ENCODE measurements around the gene PIGS. TPM values are rescaled to one million over a fixed set of nuclear protein-coding genes. Genes with fewer than 3 reads are reported as not detected.

PIGS gene
- total and polyA plus RNA-seq, 2 donors (not counting 1 experiment from before 2014, with no cell fraction given), result 53.7 to 68.4 TPM

GRCh38 chr17:28549236-28550132 lies 21.8 kb downstream of the PIGS start:
- no peak for TF ChIP-seq EZH2 (IDR thresholded peaks at IDR 0.05; ENCODE audit: low read length, missing control alignments)
- TF ChIP-seq, protein P1, sequence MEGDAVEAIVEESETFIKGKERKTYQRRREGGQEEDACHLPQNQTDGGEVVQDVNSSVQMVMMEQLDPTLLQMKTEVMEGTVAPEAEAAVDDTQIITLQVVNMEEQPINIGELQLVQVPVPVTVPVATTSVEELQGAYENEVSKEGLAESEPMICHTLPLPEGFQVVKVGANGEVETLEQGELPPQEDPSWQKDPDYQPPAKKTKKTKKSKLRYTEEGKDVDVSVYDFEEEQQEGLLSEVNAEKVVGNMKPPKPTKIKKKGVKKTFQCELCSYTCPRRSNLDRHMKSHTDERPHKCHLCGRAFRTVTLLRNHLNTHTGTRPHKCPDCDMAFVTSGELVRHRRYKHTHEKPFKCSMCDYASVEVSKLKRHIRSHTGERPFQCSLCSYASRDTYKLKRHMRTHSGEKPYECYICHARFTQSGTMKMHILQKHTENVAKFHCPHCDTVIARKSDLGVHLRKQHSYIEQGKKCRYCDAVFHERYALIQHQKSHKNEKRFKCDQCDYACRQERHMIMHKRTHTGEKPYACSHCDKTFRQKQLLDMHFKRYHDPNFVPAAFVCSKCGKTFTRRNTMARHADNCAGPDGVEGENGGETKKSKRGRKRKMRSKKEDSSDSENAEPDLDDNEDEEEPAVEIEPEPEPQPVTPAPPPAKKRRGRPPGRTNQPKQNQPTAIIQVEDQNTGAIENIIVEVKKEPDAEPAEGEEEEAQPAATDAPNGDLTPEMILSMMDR (conservative IDR thresholded peaks at IDR 0.05 in 1 of 2, IDR thresholded peaks at IDR 0.05 in 1 of 2; ENCODE audit: low read depth in 1 of 2, low read length in 2 of 2), result no peak
- no peak for DNase-seq (ENCODE audit: low read depth in 2 of 2)
- H3K9me3 ChIP-seq (ENCODE audit: control insufficient read depth, insufficient read depth, low read depth, low read length), result no peaks in the 10 kb centered on the region

GRCh38 chr17:28548417-28549130 lies 22.8 kb downstream of the PIGS start:
- H3K79me2 ChIP-seq (ENCODE audit: control insufficient read depth, insufficient read depth, low read length), result no peaks in the 10 kb centered on the region
- peaks cover 3% of the 10 kb centered on the region for H3K4me1 ChIP-seq (ENCODE audit: control insufficient read depth, extremely low read depth, insufficient read depth, low read length)
- no peaks in the 10 kb centered on the region for H3K9me3 ChIP-seq (ENCODE audit: control insufficient read depth, insufficient read depth, low read depth, low read length)
- H4K20me1 ChIP-seq (ENCODE audit: control insufficient read depth, extremely low read depth, insufficient read depth, low read length), result no peaks in the 10 kb centered on the region
- H3K9ac ChIP-seq (ENCODE audit: insufficient read depth, low read length), result no peak overlapping the region
- no peak for DNase-seq (ENCODE audit: low read depth in 2 of 2)
- no peaks in the 10 kb centered on the region for H3K27me3 ChIP-seq (ENCODE audit: control insufficient read depth, insufficient read depth, low read length)
- TF ChIP-seq, protein P1 (conservative IDR thresholded peaks at IDR 0.05 in 1 of 2, IDR thresholded peaks at IDR 0.05 in 1 of 2; ENCODE audit: low read depth in 1 of 2, low read length in 2 of 2), result no peak
- no peak overlapping the region for H2AFZ ChIP-seq (ENCODE audit: low read length)
- no peak overlapping the region for H3K4me2 ChIP-seq (ENCODE audit: extremely low read depth, insufficient read depth, low read length)
- peaks cover 4% of the 10 kb centered on the region for H3K36me3 ChIP-seq (ENCODE audit: control insufficient read depth, insufficient read depth, low read length)
- H3K4me3 ChIP-seq (replicated peaks in 1 of 4; ENCODE audit: control extremely low read depth in 1 of 4, insufficient read depth in 1 of 4, low read depth in 3 of 4, low read length in 4 of 4), result no peak overlapping the region
- no peak overlapping the region for H3K27ac ChIP-seq (ENCODE audit: insufficient read depth, low read length)

More at GRCh38 chr17:28549236-28550132, 21.8 kb downstream of the PIGS start:
- H3K4me3 ChIP-seq (replicated peaks in 1 of 4; ENCODE audit: control extremely low read depth in 1 of 4, insufficient read depth in 1 of 4, low read depth in 3 of 4, low read length in 4 of 4), result no peak overlapping the region
- H2AFZ ChIP-seq (ENCODE audit: low read length), result no peak overlapping the region
- H3K4me1 ChIP-seq (ENCODE audit: control insufficient read depth, extremely low read depth, insufficient read depth, low read length), result peaks cover 3% of the 10 kb centered on the region
- H3K36me3 ChIP-seq (ENCODE audit: control insufficient read depth, insufficient read depth, low read length), result peaks cover 12% of the 10 kb centered on the region
- no peaks in the 10 kb centered on the region for H4K20me1 ChIP-seq (ENCODE audit: control insufficient read depth, extremely low read depth, insufficient read depth, low read length)
- no peaks in the 10 kb centered on the region for H3K27me3 ChIP-seq (ENCODE audit: control insufficient read depth, insufficient read depth, low read length)
- no peak overlapping the region for H3K9ac ChIP-seq (ENCODE audit: insufficient read depth, low read length)
- H3K27ac ChIP-seq (ENCODE audit: insufficient read depth, low read length), result no peak overlapping the region
- H3K79me2 ChIP-seq (ENCODE audit: control insufficient read depth, insufficient read depth, low read length), result no peaks in the 10 kb centered on the region
- H3K4me2 ChIP-seq (ENCODE audit: extremely low read depth, insufficient read depth, low read length), result no peak overlapping the region

DNA sequence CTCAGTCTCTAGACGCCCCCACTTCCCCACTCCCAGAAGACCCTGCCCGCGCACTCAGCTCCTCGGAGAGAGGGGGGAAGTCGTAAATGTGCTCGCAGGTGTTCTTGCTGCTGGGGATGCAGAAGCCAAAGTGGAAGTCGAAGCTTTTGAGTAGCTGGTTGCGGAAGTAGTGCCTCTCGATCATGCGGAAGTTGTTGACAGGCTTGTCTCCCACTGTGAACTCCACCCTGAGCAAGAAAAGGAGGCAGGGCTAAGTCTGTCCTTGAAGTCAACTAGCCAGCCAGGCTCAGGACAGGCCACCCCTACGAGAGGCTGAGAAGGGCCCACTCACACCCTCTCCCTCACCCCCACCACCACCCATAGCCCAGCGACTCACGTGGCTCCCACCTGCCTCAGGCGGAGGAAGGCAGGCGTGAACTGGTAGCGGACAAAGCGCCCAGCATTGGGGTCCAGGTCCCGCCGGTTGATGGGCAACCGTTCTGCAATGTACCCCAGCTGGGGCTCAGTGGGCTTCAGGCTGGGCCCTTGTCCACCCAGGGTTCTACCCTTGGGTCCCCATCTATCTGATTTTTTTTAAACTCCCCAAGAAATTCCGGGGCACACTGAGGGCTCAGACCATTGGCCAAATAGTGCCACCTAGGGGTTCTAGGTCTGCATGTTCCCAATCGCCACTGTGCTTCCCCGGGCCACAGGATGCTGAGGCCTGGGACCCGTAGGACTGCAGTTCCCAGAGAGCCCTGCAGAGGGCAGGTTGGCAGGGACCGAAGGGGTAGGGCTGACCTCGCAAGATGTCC lies 23.5 kb downstream of the PIGS start:
- H3K4me1 ChIP-seq (ENCODE audit: control insufficient read depth, extremely low read depth, insufficient read depth, low read length), result peaks cover 2% of the 10 kb centered on the region
- H3K9ac ChIP-seq (ENCODE audit: insufficient read depth, low read length), result no peak overlapping the region
- no peak overlapping the region for H2AFZ ChIP-seq (ENCODE audit: low read length)
- no peak overlapping the region for H3K4me3 ChIP-seq (replicated peaks in 1 of 4; ENCODE audit: control extremely low read depth in 1 of 4, insufficient read depth in 1 of 4, low read depth in 3 of 4, low read length in 4 of 4)
- no peak overlapping the region for H3K27ac ChIP-seq (ENCODE audit: insufficient read depth, low read length)
- peaks cover 3% of the 10 kb centered on the region for H3K36me3 ChIP-seq (ENCODE audit: control insufficient read depth, insufficient read depth, low read length)
- no peak overlapping the region for H3K4me2 ChIP-seq (ENCODE audit: extremely low read depth, insufficient read depth, low read length)
- no peaks in the 10 kb centered on the region for H4K20me1 ChIP-seq (ENCODE audit: control insufficient read depth, extremely low read depth, insufficient read depth, low read length)
- no peak for TF ChIP-seq EZH2 (IDR thresholded peaks at IDR 0.05; ENCODE audit: low read length, missing control alignments)
- TF ChIP-seq, protein P1 (conservative IDR thresholded peaks at IDR 0.05 in 1 of 2, IDR thresholded peaks at IDR 0.05 in 1 of 2; ENCODE audit: low read depth in 1 of 2, low read length in 2 of 2), result peak; percentile 76 to 96
- no peaks in the 10 kb centered on the region for H3K9me3 ChIP-seq (ENCODE audit: control insufficient read depth, insufficient read depth, low read depth, low read length)
- DNase-seq (ENCODE audit: low read depth in 2 of 2), result peak; percentile 40 to 69
- no peaks in the 10 kb centered on the region for H3K27me3 ChIP-seq (ENCODE audit: control insufficient read depth, insufficient read depth, low read length)
- H3K79me2 ChIP-seq (ENCODE audit: control insufficient read depth, insufficient read depth, low read length), result no peaks in the 10 kb centered on the region
